NCI-H526 (cell line): ENCODE measurements around the gene STRIP2.
"Not testable (repeated sequence)": the region's sequence is repeated elsewhere in the genome, so short reads cannot be mapped to it uniquely, and the experiment has no call there.

Source experiments
- DNase-seq, 2 experiments: peaks; one replicate each; lab custom pipeline; 2025; lab: John Stamatoyannopoulos, UW

The STRIP2 gene

GRCh38 chr7:129456421-129456820 lies 22.2 kb downstream of the STRIP2 start:
- DNase-seq = no peak

GRCh38 chr7:129457101-129457500 lies 22.9 kb downstream of the STRIP2 start:
- no peak for DNase-seq

DNA sequence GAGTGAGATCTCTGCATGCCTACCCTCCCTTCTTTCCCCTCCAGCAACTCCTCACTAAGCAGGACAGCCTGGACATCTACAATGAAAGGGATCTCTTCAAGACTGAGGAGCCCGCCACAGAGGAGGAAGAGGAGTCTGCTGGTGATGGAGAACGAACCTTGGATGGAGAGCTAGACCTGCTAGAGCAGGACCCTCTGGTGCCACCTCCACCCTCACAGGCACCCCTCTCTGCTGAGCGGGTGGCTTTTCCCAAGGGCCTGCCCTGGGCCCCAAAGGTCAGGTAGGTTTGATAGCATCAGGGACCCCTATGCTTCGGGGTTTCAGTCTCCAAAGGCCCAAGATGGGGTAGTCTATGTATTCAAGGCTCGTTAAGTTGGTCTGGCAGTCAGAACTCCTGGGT lies 23.9 kb downstream of the STRIP2 start:
- DNase-seq = no peak

GRCh38 chr7:129461809-129462208 lies 27.6 kb downstream of the STRIP2 start:
- no peak for DNase-seq

GRCh38 chr7:129462420-129462819 lies 28.2 kb downstream of the STRIP2 start:
- DNase-seq = no peak

DNA sequence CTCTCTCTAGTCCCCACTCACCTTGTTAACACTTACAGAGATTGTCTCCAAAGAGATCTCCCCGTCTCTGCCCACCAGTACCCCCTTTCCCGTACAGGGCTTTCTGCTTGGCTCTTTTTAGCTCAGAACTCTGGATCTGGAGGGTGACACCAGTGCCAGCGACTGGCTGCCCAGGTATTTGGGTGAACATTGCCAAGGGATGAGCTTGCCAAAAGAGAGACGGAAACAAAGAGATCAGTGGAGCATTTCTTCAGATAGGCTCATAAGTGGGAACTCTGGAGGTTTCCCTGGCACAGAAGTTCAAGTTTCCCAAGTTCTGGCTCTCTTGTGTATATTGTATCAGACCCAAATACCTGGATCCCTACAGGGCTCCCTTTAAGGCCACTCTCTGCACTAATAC lies 30.0 kb downstream of the STRIP2 start:
- DNase-seq = no peak

GRCh38 chr7:129465080-129465479 lies 30.8 kb downstream of the STRIP2 start:
- no peak for DNase-seq

DNA sequence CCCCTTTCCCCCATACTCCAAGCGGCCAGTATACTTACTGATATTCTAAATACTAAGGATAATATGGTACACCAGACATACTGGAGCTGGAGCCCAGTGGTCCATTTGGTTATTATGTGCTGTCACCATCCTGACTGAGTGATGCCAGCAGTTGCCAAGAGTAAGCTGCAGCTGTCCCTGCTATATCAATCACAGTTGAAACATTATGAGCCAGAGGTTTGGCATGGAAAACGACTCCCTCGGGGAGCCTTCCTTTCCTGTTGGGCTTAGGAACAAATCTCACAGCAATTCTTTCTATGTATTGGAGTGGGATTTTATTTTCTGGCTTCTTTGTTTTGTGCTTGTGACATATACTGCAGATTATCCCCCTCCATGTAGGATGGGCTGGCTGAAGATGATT lies 32.6 kb downstream of the STRIP2 start:
- DNase-seq = no peak

GRCh38 chr7:129468087-129468486 lies 33.9 kb downstream of the STRIP2 start:
- DNase-seq = no peak

GRCh38 chr7:129468547-129468946 lies 34.3 kb downstream of the STRIP2 start:
- no peak for DNase-seq

GRCh38 chr7:129469930-129470329 lies 35.7 kb downstream of the STRIP2 start:
- no peak for DNase-seq

GRCh38 chr7:129470411-129470810 lies 36.2 kb downstream of the STRIP2 start:
- no peak for DNase-seq

GRCh38 chr7:129471402-129471827 lies 37.2 kb downstream of the STRIP2 start:
- no peak for DNase-seq

GRCh38 chr7:129475931-129476330 lies 41.7 kb downstream of the STRIP2 start:
- DNase-seq = not testable (repeated sequence)

DNA sequence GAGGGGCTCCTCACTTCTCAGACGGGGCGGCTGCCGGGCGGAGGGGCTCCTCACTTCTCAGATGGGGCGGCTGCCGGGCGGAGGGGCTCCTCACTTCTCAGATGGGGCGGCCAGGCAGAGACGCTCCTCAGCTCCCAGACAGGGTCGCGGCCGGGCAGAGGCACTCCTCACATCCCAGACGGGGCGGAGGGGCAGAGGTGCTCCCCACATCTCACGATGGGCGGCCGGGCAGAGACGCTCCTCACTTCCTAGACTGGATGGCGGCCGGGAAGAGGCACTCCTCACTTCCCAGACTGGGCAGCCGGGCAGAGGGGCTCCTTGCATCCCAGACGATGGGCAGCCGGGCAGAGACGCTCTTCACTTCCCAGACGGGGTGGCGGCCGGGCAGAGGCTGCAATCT lies 42.2 kb downstream of the STRIP2 start:
- DNase-seq = not testable (repeated sequence)

GRCh38 chr7:129479831-129480230 lies 45.6 kb downstream of the STRIP2 start:
- DNase-seq = no peak

GRCh38 chr7:129480674-129481363 lies 46.6 kb downstream of the STRIP2 start:
- DNase-seq = no peak

GRCh38 chr7:129481376-129481775 lies 47.1 kb downstream of the STRIP2 start:
- not testable (repeated sequence) for DNase-seq

DNA sequence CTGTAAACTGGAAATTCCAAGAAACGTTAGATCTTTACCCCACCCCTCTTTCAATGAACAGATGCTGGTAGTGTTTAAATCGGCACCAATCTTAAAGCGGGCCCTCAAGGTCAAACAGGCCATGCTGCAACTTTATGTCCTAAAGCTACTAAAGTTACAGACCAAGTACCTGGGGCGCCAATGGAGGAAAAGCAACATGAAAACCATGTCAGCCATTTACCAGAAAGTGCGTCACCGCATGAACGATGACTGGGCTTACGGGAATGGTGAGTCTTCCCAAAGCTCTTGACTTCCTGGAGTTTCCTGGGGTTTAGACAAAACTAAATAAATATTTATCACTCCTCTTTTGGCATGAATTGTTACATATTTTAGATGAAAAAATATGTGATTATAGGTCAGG lies 48.5 kb downstream of the STRIP2 start:
- no peak for DNase-seq

GRCh38 chr7:129489491-129489890 lies 55.3 kb downstream of the STRIP2 start:
- no peak for DNase-seq

DNA sequence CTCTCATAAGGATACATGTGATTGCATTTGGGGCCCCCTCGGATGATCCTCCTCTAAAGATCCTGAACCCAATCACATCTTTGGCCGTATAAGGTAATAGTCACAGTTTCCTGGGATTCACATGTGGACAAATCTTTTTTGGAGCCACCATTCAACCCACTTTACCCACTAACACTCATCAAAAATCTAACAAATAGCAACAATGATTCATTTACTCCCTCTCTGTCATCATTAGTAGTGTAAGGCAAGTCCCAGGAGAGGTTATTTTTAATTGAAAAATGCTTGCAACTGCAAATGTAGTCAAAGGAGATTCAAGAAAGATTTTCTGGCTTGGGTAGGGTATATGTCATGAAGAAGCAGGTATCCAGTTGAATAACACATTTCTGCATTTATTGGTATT lies 58.2 kb downstream of the STRIP2 start:
- no peak for DNase-seq

DNA sequence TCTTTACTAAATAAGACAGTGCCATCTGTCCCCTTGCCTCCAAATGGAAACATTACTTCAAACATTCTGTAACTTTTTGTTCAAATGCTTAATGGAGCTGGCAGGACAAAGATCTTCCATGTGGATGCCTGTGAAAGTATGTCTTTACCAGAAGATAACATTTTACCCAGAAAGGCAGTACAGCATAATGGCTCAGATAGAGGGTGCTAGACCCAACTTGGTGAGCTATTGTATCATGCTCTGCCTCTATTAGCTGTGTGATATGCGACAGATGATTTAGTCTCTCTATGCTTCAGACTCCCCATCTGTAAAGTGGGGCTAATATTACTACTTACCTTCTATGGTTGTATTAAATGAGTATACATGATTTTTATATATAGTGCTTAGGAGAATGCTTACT lies 59.3 kb downstream of the STRIP2 start:
- no peak for DNase-seq

- peak; percentile 15 to 20 for DNase-seq
Measured at GRCh38 chr7:129494041-129494440, 59.8 kb downstream of the STRIP2 start.

GRCh38 chr7:129495987-129496386 lies 61.8 kb downstream of the STRIP2 start:
- DNase-seq = no peak
